Muscle of leg (tissue), 11 donors: ENCODE results near the gene PAXX. TPM values are rescaled to one million over a fixed set of nuclear protein-coding genes. Genes with fewer than 3 reads are reported as not detected.
A peak's percentile ranks its signal among the peaks of the same experiment; 100 is the strongest.

Source experiments
- DNase-seq: peaks from one replicate; pipeline ENCODE4 v3.0.0; 2013
- H3K27ac ChIP-seq: one replicate; pipeline ENCODE4 v1.5.1; 2013; ENCODE audit warnings: mild to moderate bottlenecking, low read length, control low read depth
- H3K27me3 ChIP-seq: one replicate; pipeline ENCODE4 v1.6.1; 2013; ENCODE audit warnings: low read length; ENCODE audit not compliant: control insufficient read depth, insufficient read depth
- H3K36me3 ChIP-seq: one replicate; pipeline ENCODE4 v1.6.1; 2013; ENCODE audit warnings: low read length; ENCODE audit not compliant: control insufficient read depth, insufficient read depth
- H3K4me1 ChIP-seq: one replicate; pipeline ENCODE4 v1.6.1; 2013; ENCODE audit warnings: low read length; ENCODE audit not compliant: control insufficient read depth, insufficient read depth
- H3K4me3 ChIP-seq: one replicate; pipeline ENCODE4 v1.5.1; 2013; ENCODE audit warnings: low read length, control low read depth
- H3K9me3 ChIP-seq: replicated peaks from 2 replicates; pipeline ENCODE4 v1.6.1; 2013; ENCODE audit warnings: low read depth, low read length; ENCODE audit not compliant: control insufficient read depth
- WGBS: methylation state at CpG from one replicate; pipeline ENCODE4 v1.1.5; 2013; ENCODE audit warnings: missing lambda C conversion rate; ENCODE audit not compliant: insufficient coverage; 5-methylcytosine and 5-hydroxymethylcytosine counted together
- polyA plus RNA-seq, 8 donors: library from polyadenylated mRNA; unstranded; fragments of 120-200 nt; gene quantifications; one replicate each; pipeline versions ENCODE4 v1.2.1 to v1.2.3, GENCODE V29; 2013; ENCODE audit warnings: inconsistent platforms in 1 of 8, low replicate concordance in 1 of 8; ENCODE audit not compliant: insufficient read length in 8 of 8, insufficient read depth in 1 of 8
- total RNA-seq: library from RNA; stranded (reverse); fragments of 120-200 nt; gene quantifications from one replicate; pipeline ENCODE4 v1.2.4, GENCODE V29; 2013

Gene PAXX
- total and polyA plus RNA-seq, 9 donors, result 19.1 to 31.7 (median 27.0) TPM

- Histone ChIP-seq H3K27me3 (peaks cover 3% of the 10 kb centered on the region), H3K9me3 (no peaks in the 10 kb centered on the region), H3K4me1 (peaks cover 14% of the 10 kb centered on the region), H3K27ac (no peak overlapping the region), H3K36me3 (peaks cover 15% of the 10 kb centered on the region), H3K4me3 (no peak overlapping the region)
- 100% methylated on average over 2 of the region's 10 CpGs for WGBS
- DNase-seq, result no peak
Measured at GRCh38 chr9:137037483-137037882, 45.3 kb downstream of the PAXX start.

DNA sequence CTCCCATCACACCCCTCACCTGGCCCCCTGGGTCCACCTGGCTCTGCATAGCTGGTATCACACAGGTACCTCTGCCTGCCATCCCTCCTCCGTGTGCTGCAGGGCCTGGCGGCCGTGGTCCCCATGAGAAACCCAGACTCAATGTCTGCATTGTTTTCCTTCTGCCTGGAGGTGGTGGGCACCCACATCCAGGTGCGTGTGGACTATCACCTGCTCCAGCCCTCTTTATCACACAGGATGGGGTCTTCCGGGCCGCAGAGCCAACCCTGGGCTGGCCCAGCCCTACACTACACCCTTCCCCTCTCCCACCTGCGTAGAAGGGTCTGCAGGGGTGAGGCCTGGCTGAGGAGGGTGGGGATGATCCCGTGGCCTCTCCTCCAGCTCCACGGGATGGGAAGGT is 46.7 kb downstream of the PAXX start:
- no peak for DNase-seq
- WGBS, result 89% methylated on average over 4 of the region's 9 CpGs
- Histone ChIP-seq H3K9me3 (no peaks in the 10 kb centered on the region), H3K36me3 (peaks cover 15% of the 10 kb centered on the region), H3K4me3 (no peak overlapping the region), H3K27ac (no peak overlapping the region), H3K27me3 (peaks cover 10% of the 10 kb centered on the region), H3K4me1 (peaks cover 20% of the 10 kb centered on the region)

- peaks cover 15% of the 10 kb centered on the region for H3K36me3 ChIP-seq
- H3K4me1 ChIP-seq, result peaks cover 23% of the 10 kb centered on the region
- no peaks in the 10 kb centered on the region for H3K9me3 ChIP-seq
- H3K27ac ChIP-seq, result no peak overlapping the region
- 91% methylated on average over 14 of the region's 32 CpGs for WGBS
- no peak for DNase-seq
- peaks cover 15% of the 10 kb centered on the region for H3K27me3 ChIP-seq
- H3K4me3 ChIP-seq, result no peak overlapping the region
Measured at GRCh38 chr9:137039611-137040366, 47.6 kb downstream of the PAXX start.

DNA sequence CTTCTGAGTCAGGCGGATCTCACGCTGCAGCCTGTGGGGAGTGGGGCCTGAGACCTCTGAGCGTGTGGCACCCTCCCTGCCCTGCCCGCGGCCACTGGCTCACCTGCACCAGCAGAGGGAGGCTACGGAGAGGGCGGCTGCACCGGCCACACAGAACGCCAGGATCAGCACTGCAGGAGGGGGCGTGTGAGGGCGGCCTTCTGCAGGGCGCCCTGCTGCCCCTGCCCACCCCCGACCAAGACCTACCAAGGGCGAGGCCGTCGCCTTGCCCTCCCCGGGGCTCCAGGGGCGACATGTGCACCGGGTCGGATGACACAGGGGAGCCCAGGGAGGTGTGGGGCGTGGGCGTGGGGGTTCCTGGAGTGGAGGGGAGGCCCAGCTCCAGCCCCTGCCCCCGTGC is 48.3 kb downstream of the PAXX start:
- Histone ChIP-seq H3K36me3 (peaks cover 15% of the 10 kb centered on the region), H3K4me3 (no peak overlapping the region), H3K4me1 (peaks cover 23% of the 10 kb centered on the region), H3K27me3 (peaks cover 23% of the 10 kb centered on the region), H3K9me3 (no peaks in the 10 kb centered on the region), H3K27ac (no peak overlapping the region)
- WGBS, result 70% methylated on average over 19 of the region's 23 CpGs
- no peak for DNase-seq

DNA sequence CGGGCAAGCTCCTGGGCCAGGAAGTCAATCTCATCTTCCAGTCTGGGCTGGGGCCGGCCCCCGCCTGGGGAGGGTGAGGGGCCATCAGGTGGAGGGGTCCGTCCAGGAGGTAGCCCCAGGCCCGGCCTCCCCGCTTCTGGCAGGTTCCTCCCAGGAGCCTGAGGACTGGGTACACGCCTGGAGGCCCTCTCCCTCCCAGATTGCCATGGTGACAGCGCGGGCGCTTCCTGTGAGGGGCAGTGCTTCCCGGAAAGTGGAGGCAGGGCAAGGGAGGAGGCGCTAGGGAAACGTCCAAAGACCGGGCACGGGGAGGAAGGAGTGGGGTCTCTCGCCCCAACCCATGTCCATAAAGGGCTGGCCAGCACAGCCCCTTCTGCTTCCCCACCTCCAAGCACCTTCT is 48.9 kb downstream of the PAXX start:
- H3K4me3 ChIP-seq, result no peak overlapping the region
- H3K4me1 ChIP-seq, result peaks cover 23% of the 10 kb centered on the region
- WGBS, result 37% methylated on average over 9 of the region's 16 CpGs
- no peak overlapping the region for H3K27ac ChIP-seq
- DNase-seq, result no peak
- H3K27me3 ChIP-seq, result peaks cover 25% of the 10 kb centered on the region
- no peaks in the 10 kb centered on the region for H3K9me3 ChIP-seq
- H3K36me3 ChIP-seq, result peaks cover 15% of the 10 kb centered on the region

DNA sequence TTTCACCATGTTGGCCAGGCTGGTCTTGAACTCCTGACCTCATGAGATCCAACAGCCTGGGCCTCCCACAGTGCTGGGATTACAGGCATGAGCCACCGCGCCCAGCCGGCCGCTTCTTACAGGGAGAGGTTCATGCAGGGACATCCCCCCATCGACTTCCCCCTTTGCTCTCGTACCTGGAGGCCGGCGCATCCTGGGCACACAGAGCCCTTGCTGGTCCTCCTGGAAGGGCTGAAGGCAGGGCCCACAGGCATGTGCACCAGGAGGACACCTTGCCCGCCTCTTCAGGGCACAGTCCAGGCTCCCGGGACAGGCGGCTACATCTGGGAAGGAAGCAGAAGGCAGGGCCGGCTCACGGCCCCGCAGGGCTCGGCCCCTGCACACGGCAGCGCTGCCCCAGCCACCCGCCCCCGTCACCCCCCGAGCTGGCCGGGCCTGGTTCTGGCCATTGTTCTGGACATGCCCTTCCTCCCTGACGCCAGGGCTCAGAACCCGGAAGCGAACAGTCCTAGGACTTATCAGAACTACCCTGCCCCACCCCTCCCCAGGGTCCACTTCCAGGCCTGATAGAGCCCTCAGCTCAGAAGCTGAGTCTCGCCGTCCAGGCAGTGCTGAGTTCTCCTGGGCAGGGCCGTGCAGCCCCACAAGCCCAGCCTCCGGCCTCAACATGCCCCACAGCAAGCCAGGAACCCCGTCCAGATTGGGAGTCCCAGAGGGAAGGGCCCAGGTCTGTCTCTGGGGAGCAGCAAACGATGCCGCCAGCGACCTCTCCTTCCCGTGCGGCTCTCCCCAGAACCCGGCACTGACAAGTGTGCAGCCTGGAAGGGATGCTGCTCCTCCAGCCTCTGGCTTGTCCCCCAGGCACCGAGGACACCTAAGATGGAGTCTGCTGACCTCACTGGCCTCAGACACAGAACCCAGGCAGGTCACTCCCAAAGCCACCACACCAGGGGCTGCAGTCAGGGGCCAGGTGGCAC is 50.8 kb downstream of the PAXX start:
- Histone ChIP-seq H3K27ac (peak overlapping the region; percentile 20), H3K27me3 (peaks cover 44% of the 10 kb centered on the region), H3K4me3 (no peak overlapping the region), H3K4me1 (peaks cover 29% of the 10 kb centered on the region), H3K36me3 (peaks cover 15% of the 10 kb centered on the region), H3K9me3 (no peaks in the 10 kb centered on the region)
- no peak for DNase-seq
- WGBS, result 67% methylated on average over 32 of the region's 36 CpGs

Other genes with a start within 250 kb of the PAXX start
Only the 30 nearest of the 39 such genes appear.
- 43.8 TPM for gene TMEM141, start 201.1 kb upstream of the PAXX start, total RNA-seq
- gene TMEM141, start 201.1 kb upstream of the PAXX start, polyA plus RNA-seq, result 10 to 100 TPM; 34.2 to 53.2 (median 44.6) TPM
- gene CCDC183, start 196.1 kb upstream of the PAXX start, total RNA-seq, result 0.84 TPM
- 1 to 10 TPM; 1.2 to 4.6 (median 2.2) TPM for gene CCDC183, start 196.1 kb upstream of the PAXX start, polyA plus RNA-seq
- 37.6 TPM for gene RABL6, start 184.5 kb upstream of the PAXX start, total RNA-seq
- gene RABL6, start 184.5 kb upstream of the PAXX start, polyA plus RNA-seq, result 10 to 100 TPM; 53.6 to 66.0 (median 61.1) TPM
- 1.2 TPM for gene AJM1, start 149.9 kb upstream of the PAXX start, total RNA-seq
- gene AJM1, start 149.9 kb upstream of the PAXX start, polyA plus RNA-seq, result 1 to 10 TPM; 1.5 to 3.7 (median 2.5) TPM
- 145 TPM for gene PHPT1, start 143.0 kb upstream of the PAXX start, total RNA-seq
- gene PHPT1, start 143.0 kb upstream of the PAXX start, polyA plus RNA-seq, result 100 to 1,000 TPM; 103 to 137 (median 114) TPM
- gene MAMDC4, start 140.1 kb upstream of the PAXX start, total RNA-seq, result 4.7 TPM
- 10 to 100 TPM in 2 of 8 donors, 1 to 10 TPM in 6; 2.7 to 33.5 (median 5.7) TPM for gene MAMDC4, start 140.1 kb upstream of the PAXX start, polyA plus RNA-seq
- gene EDF1, start 126.1 kb upstream of the PAXX start, total RNA-seq, result 418 TPM
- 100 to 1,000 TPM; 343 to 402 (median 381) TPM for gene EDF1, start 126.1 kb upstream of the PAXX start, polyA plus RNA-seq
- gene TRAF2, start 105.9 kb upstream of the PAXX start, total RNA-seq, result 5.4 TPM
- 10 to 100 TPM in 5 of 8 donors, 1 to 10 TPM in 3; 9.1 to 11.9 (median 10.3) TPM for gene TRAF2, start 105.9 kb upstream of the PAXX start, polyA plus RNA-seq
- 49.7 TPM for gene FBXW5, start 47.7 kb upstream of the PAXX start, total RNA-seq
- gene FBXW5, start 47.7 kb upstream of the PAXX start, polyA plus RNA-seq, result 10 to 100 TPM; 39.9 to 54.8 (median 45.1) TPM
- gene C8G, start 47.2 kb upstream of the PAXX start, total RNA-seq, result 0.58 TPM
- 1 to 10 TPM in 1 of 8 donors, under 1 TPM in 6, not detected in 1; 0.17 to 2.3 (median 0.86) TPM for gene C8G, start 47.2 kb upstream of the PAXX start, polyA plus RNA-seq
- 0.44 TPM for gene LCN12, start 40.1 kb upstream of the PAXX start, total RNA-seq
- 1 to 10 TPM in 3 of 8 donors, under 1 TPM in 4, not detected in 1; 0.10 to 5.3 (median 0.75) TPM for gene LCN12, start 40.1 kb upstream of the PAXX start, polyA plus RNA-seq
- gene PTGDS, start 14.9 kb upstream of the PAXX start, total RNA-seq, result 8.4 TPM
- gene PTGDS, start 14.9 kb upstream of the PAXX start, polyA plus RNA-seq, result 10 to 100 TPM in 3 of 8 donors, 1 to 10 TPM in 5; 2.8 to 15.9 (median 7.0) TPM
- gene LCNL1, start 9.4 kb upstream of the PAXX start, total RNA-seq, result 0.53 TPM
- gene LCNL1, start 9.4 kb upstream of the PAXX start, polyA plus RNA-seq, result 1 to 10 TPM in 1 of 8 donors, under 1 TPM in 7; 0.12 to 1.3 (median 0.34) TPM
- gene CLIC3, start 4.1 kb downstream of the PAXX start, total RNA-seq, result 0.27 TPM
- gene CLIC3, start 4.1 kb downstream of the PAXX start, polyA plus RNA-seq, result 1 to 10 TPM in 2 of 8 donors, under 1 TPM in 6; 0.34 to 8.4 (median 0.64) TPM
- 8.3 TPM for gene ABCA2, start 35.8 kb downstream of the PAXX start, total RNA-seq
- 10 to 100 TPM; 15.9 to 24.8 (median 19.0) TPM for gene ABCA2, start 35.8 kb downstream of the PAXX start, polyA plus RNA-seq
- not detected for gene FUT7, start 39.7 kb downstream of the PAXX start, total RNA-seq
- gene FUT7, start 39.7 kb downstream of the PAXX start, polyA plus RNA-seq, result under 1 TPM in 4 of 8 donors, not detected in 4; 0.05 to 0.16 (median 0.10) TPM
- 32.1 TPM for gene NPDC1, start 53.8 kb downstream of the PAXX start, total RNA-seq
- 10 to 100 TPM; 38.4 to 63.4 (median 44.4) TPM for gene NPDC1, start 53.8 kb downstream of the PAXX start, polyA plus RNA-seq
- gene ENTPD2, start 61.6 kb downstream of the PAXX start, total RNA-seq, result 3.7 TPM
- gene ENTPD2, start 61.6 kb downstream of the PAXX start, polyA plus RNA-seq, result 10 to 100 TPM in 7 of 8 donors, 1 to 10 TPM in 1; 9.6 to 20.6 (median 13.6) TPM
- gene SAPCD2, start 78.1 kb downstream of the PAXX start, total RNA-seq, result 4.2 TPM
- 1 to 10 TPM; 3.4 to 7.2 (median 5.6) TPM for gene SAPCD2, start 78.1 kb downstream of the PAXX start, polyA plus RNA-seq
- 3.1 TPM for gene UAP1L1, start 85.1 kb downstream of the PAXX start, total RNA-seq
- gene UAP1L1, start 85.1 kb downstream of the PAXX start, polyA plus RNA-seq, result 1 to 10 TPM; 1.8 to 3.8 (median 2.0) TPM
- gene MAN1B1, start 94.6 kb downstream of the PAXX start, total RNA-seq, result 40.7 TPM
- gene MAN1B1, start 94.6 kb downstream of the PAXX start, polyA plus RNA-seq, result 10 to 100 TPM; 38.5 to 59.0 (median 45.8) TPM
- gene DPP7, start 122.3 kb downstream of the PAXX start, total RNA-seq, result 29.7 TPM
- gene DPP7, start 122.3 kb downstream of the PAXX start, polyA plus RNA-seq, result 10 to 100 TPM; 23.9 to 43.9 (median 31.9) TPM
- not detected for gene GRIN1, start 146.7 kb downstream of the PAXX start, total RNA-seq
- under 1 TPM in 4 of 8 donors, not detected in 4; 0.07 to 0.17 (median 0.11) TPM for gene GRIN1, start 146.7 kb downstream of the PAXX start, polyA plus RNA-seq
- gene LRRC26, start 177.6 kb downstream of the PAXX start, total RNA-seq, result not detected
- gene LRRC26, start 177.6 kb downstream of the PAXX start, polyA plus RNA-seq, result under 1 TPM in 1 of 8 donors, not detected in 7; 0.14 TPM
- not detected for gene TMEM210, start 179.6 kb downstream of the PAXX start, total RNA-seq
- gene TMEM210, start 179.6 kb downstream of the PAXX start, polyA plus RNA-seq, result not detected
- gene ANAPC2, start 196.1 kb downstream of the PAXX start, total RNA-seq, result 20.4 TPM
- gene ANAPC2, start 196.1 kb downstream of the PAXX start, polyA plus RNA-seq, result 10 to 100 TPM; 23.5 to 41.6 (median 33.5) TPM
- gene SSNA1, start 196.3 kb downstream of the PAXX start, total RNA-seq, result 52.9 TPM
- gene SSNA1, start 196.3 kb downstream of the PAXX start, polyA plus RNA-seq, result 10 to 100 TPM; 60.6 to 71.5 (median 68.2) TPM
- 4.6 TPM for gene TPRN, start 208.3 kb downstream of the PAXX start, total RNA-seq
- gene TPRN, start 208.3 kb downstream of the PAXX start, polyA plus RNA-seq, result 10 to 100 TPM in 5 of 8 donors, 1 to 10 TPM in 3; 7.6 to 14.6 (median 10.6) TPM
- gene TMEM203, start 213.2 kb downstream of the PAXX start, total RNA-seq, result 25.2 TPM
- 10 to 100 TPM; 34.1 to 38.2 (median 36.6) TPM for gene TMEM203, start 213.2 kb downstream of the PAXX start, polyA plus RNA-seq
- gene NDOR1, start 213.3 kb downstream of the PAXX start, total RNA-seq, result 3.1 TPM
- gene NDOR1, start 213.3 kb downstream of the PAXX start, polyA plus RNA-seq, result 10 to 100 TPM in 1 of 8 donors, 1 to 10 TPM in 7; 5.8 to 10.8 (median 8.2) TPM